ENCODE data around the gene VCAN. TPM values are rescaled to one million over a fixed set of nuclear protein-coding genes. Genes with fewer than 3 reads are reported as not detected.

The VCAN gene
- total RNA-seq, 1 experiment from 2014 or later, result 0.72 TPM

DNA sequence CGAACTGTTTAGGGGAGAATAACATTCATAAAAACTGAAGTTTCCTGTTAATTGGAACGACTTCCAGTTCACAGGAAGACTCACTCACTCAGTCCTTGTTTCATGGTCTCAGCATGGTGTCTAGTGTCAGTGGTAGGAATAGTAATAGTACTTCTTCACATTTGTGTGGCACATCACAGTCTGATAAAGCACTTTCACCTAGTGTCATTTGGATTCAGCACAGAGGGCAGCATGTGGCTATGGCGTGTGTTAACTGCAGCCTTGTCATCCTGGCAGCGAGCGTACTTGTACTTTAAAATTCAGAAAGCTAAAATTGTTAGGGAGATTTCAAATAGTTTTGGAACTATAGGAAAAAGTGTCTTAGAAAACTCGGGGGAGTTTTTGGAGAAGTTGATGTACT, 72.4 kb downstream of the VCAN start:
- intact Hi-C loops (cut with micrococcal nuclease; ENCODE audit: unreplicated experiment) (no loop called here), in situ Hi-C loops (cut with HindIII; ENCODE audit: low pct_unique_long_range_greater_than_20kb, low sequenced_read_pairs) (no loop called here)
- no peaks in the 10 kb centered on the region for H3K9me3 ChIP-seq (ENCODE audit: control insufficient read depth, insufficient read depth, low read depth, low read length)
- ChIA-PET CTCF (no interaction called here), POLR2A (no interaction called here)
- TF ChIP-seq REST (IDR thresholded peaks at IDR 0.05; ENCODE audit: insufficient read depth in 1 of 2, low read depth in 2 of 2, low read length in 1 of 2), result no peak
- no peak for TF ChIP-seq POLR2AphosphoS5 (IDR thresholded peaks at IDR 0.05; ENCODE audit: low read depth, low read length)
- TF ChIP-seq, protein P1, sequence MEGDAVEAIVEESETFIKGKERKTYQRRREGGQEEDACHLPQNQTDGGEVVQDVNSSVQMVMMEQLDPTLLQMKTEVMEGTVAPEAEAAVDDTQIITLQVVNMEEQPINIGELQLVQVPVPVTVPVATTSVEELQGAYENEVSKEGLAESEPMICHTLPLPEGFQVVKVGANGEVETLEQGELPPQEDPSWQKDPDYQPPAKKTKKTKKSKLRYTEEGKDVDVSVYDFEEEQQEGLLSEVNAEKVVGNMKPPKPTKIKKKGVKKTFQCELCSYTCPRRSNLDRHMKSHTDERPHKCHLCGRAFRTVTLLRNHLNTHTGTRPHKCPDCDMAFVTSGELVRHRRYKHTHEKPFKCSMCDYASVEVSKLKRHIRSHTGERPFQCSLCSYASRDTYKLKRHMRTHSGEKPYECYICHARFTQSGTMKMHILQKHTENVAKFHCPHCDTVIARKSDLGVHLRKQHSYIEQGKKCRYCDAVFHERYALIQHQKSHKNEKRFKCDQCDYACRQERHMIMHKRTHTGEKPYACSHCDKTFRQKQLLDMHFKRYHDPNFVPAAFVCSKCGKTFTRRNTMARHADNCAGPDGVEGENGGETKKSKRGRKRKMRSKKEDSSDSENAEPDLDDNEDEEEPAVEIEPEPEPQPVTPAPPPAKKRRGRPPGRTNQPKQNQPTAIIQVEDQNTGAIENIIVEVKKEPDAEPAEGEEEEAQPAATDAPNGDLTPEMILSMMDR (IDR thresholded peaks at IDR 0.05), result no peak
- no TSS peak for BruUV-seq (replicated peaks)
- DNase-seq (ENCODE audit: low read depth, low spot score), result no peak
- no peak overlapping the region for H3K4me3 ChIP-seq (ENCODE audit: low read depth in 2 of 2, low read length in 2 of 2)
- no peak for ATAC-seq
- no peaks in the 10 kb centered on the region for H3K4me1 ChIP-seq (ENCODE audit: control insufficient read depth, insufficient read depth, low read length)
- no peaks in the 10 kb centered on the region; the same call in 1 of the 2 replicates for H3K27me3 ChIP-seq (ENCODE audit: control insufficient read depth, insufficient read depth, low read length)
- no peaks in the 10 kb centered on the region for H3K36me3 ChIP-seq (ENCODE audit: control insufficient read depth, insufficient read depth, low read length)
- H3K27ac ChIP-seq (ENCODE audit: low read length), result no peak overlapping the region

DNA sequence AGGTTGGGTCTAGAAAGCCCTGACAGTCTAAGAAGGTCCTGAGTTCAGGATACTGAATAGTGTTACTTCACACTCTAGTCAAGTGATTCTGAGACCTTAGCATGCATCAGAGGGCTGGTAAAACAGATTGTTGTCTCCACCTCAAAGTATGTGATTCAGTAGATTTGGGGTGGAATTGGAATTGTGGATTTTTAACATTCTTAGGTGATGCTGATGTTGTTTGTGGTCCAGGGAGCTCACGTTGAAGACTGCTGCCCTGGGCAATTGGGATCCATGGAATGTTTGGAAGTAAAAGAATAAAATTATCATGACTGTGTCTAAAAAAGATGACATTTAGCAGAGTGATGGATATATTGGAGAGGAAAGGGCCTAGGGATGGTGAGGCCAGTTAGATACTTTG, 75.6 kb downstream of the VCAN start:
- Histone ChIP-seq H3K36me3 (ENCODE audit: control insufficient read depth, insufficient read depth, low read length) (no peaks in the 10 kb centered on the region), H3K4me1 (ENCODE audit: control insufficient read depth, insufficient read depth, low read length) (no peaks in the 10 kb centered on the region), H3K27ac (ENCODE audit: low read length) (no peak overlapping the region), H3K9me3 (ENCODE audit: control insufficient read depth, insufficient read depth, low read depth, low read length) (no peaks in the 10 kb centered on the region), H3K4me3 (ENCODE audit: low read depth in 2 of 2, low read length in 2 of 2) (no peak overlapping the region), H3K27me3 (ENCODE audit: control insufficient read depth, insufficient read depth, low read length) (no peaks in the 10 kb centered on the region)
- TF ChIP-seq POLR2AphosphoS5 (IDR thresholded peaks at IDR 0.05; ENCODE audit: low read depth, low read length) (no peak), SIN3A (IDR thresholded peaks at IDR 0.05; ENCODE audit: borderline replicate concordance, insufficient read depth, low read depth, low read length) (no peak)
- TF ChIP-seq, protein P1 (IDR thresholded peaks at IDR 0.05), result no peak
- ChIA-PET POLR2A (no interaction called here), CTCF (no interaction called here)
- intact Hi-C loops (cut with micrococcal nuclease; ENCODE audit: unreplicated experiment), result no loop called here
- no TSS peak for BruUV-seq (replicated peaks)
- in situ Hi-C loops (cut with HindIII; ENCODE audit: low pct_unique_long_range_greater_than_20kb, low sequenced_read_pairs), result no loop called here
- ATAC-seq (no peak), DNase-seq (ENCODE audit: low read depth, low spot score) (no peak)

DNA sequence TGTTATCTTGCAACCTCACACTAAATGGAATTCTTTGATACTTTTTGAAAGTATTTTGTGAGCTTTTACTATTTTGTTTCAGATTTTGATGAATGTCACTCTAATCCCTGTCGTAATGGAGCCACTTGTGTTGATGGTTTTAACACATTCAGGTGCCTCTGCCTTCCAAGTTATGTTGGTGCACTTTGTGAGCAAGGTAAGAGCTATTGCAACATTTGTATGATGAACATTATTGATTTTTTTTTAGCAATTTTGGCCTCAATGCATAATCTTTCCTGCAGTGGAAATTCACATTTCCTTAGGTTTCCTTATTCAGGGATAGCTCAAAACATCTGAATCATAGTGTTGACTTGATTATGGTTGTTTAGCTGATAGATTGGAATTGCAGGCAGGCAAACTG, 76.3 kb downstream of the VCAN start:
- Histone ChIP-seq H3K27ac (ENCODE audit: low read length) (no peak overlapping the region), H3K4me3 (ENCODE audit: low read depth in 2 of 2, low read length in 2 of 2) (no peak overlapping the region), H3K36me3 (ENCODE audit: control insufficient read depth, insufficient read depth, low read length) (no peaks in the 10 kb centered on the region), H3K4me1 (ENCODE audit: control insufficient read depth, insufficient read depth, low read length) (no peaks in the 10 kb centered on the region), H3K27me3 (ENCODE audit: control insufficient read depth, insufficient read depth, low read length) (no peaks in the 10 kb centered on the region), H3K9me3 (ENCODE audit: control insufficient read depth, insufficient read depth, low read depth, low read length) (no peaks in the 10 kb centered on the region)
- ATAC-seq (no peak), DNase-seq (ENCODE audit: low read depth, low spot score) (no peak)
- BruUV-seq (replicated peaks), result no TSS peak
- in situ Hi-C loops (cut with HindIII; ENCODE audit: low pct_unique_long_range_greater_than_20kb, low sequenced_read_pairs) (no loop called here), intact Hi-C loops (cut with micrococcal nuclease; ENCODE audit: unreplicated experiment) (no loop called here)
- CTCF ChIA-PET, result no interaction called here
- no peak for TF ChIP-seq POLR2AphosphoS5 (IDR thresholded peaks at IDR 0.05; ENCODE audit: low read depth, low read length)
- TF ChIP-seq TCF7L2 (IDR thresholded peaks at IDR 0.05; ENCODE audit: low read depth, low read length), result no peak
- TF ChIP-seq SIN3A (IDR thresholded peaks at IDR 0.05; ENCODE audit: borderline replicate concordance, insufficient read depth, low read depth, low read length), result no peak
- TF ChIP-seq, protein P1 (IDR thresholded peaks at IDR 0.05), result no peak
- no peak for TF ChIP-seq REST (IDR thresholded peaks at IDR 0.05; ENCODE audit: insufficient read depth in 1 of 2, low read depth in 2 of 2, low read length in 1 of 2)
- POLR2A ChIA-PET, result no interaction called here
